GF-D8 (cell line): Measurements from ENCODE around the gene FAM186B.
"Not testable (repeated sequence)": the region's sequence is repeated elsewhere in the genome, so short reads cannot be mapped to it uniquely, and the experiment has no call there.

ENCODE experiments used
- DNase-seq: peaks from one replicate; lab custom pipeline; 2025; lab: John Stamatoyannopoulos, UW

Gene FAM186B

DNA sequence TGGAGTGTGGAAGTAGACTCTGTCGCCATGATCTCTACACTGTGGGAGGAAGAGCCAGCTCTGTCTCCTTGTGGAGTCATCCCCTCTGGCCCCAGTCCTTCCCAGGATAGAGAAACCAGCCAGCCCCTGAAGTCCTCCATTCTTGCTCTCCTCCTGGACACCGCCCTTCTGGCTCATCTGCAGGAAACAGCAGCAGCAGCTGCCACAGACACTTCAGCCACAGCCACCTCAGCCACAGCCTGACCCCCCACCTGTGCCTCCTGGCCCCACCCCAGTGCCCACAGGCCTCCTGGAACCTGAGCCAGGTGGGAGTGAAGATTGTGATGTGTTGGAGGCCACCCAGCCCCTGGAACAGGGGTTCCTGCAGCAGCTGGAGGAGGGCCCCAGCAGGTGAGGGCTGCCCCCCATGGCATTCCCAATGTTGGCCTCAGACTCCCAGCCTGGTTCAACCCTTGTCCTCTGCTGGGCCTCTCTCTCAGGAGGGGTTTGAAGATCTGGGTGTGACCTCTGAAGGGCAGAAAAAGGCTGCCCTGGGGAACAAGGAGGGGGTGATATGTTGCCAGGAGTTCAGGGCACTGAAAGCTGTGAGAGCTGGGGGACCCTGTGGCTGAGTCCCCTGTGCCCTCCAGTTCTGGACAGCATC, 28.4 kb upstream of the FAM186B start:
- no peak for DNase-seq

- no peak for DNase-seq
These were observed 27.7 kb upstream of the FAM186B start for GRCh38 chr12:49632986-49633702.

DNA sequence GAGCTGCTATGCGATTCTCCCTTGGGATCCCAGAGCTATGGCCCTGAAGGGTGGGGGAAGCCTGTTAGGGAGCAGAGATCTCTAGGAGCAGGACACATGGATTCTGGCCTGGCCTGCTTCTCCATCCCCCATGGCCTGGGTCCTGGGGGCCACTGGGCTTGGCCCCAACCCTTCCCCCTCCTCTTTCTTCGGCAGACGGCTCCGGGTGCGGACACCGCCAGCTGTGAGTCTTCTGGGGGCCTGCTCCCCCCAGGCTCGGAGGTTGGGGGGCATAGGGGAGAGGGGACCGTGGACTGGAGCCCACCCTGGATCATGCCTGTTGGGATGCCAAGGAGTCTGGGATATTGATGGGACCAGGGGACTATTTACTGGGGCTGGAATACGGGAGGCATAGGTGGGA, 27.0 kb upstream of the FAM186B start:
- DNase-seq: no peak

DNA sequence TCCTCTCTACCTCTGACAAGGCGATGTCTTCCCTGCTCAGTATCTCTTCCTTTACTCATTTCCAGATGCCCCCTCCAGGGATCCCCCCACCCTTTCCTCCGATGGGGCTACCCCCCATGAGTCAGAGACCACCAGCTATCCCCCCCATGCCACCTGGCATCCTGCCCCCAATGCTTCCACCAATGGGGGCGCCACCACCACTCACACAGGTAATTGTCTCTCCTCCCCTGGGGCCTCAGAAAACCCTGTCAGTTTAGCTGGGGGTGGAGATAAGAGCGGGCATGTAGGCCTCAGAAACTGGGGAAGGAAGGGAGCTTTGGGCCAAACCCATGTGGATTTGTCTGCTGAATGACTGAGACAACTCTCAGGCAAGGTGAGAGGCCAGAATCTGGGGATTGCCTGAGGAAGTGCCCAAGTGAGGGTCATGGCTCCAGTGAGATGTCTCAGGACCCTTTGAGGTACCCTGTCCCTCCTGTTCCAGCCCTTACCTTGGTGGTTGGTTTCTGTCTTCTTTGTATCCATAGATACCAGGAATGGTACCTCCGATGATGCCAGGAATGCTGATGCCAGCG, 26.0 kb upstream of the FAM186B start:
- no peak for DNase-seq

- no peak for DNase-seq
These were observed 22.4 kb upstream of the FAM186B start for GRCh38 chr12:49627752-49628360.

GRCh38 chr12:49626836-49627235, 21.4 kb upstream of the FAM186B start:
- DNase-seq: no peak

DNA sequence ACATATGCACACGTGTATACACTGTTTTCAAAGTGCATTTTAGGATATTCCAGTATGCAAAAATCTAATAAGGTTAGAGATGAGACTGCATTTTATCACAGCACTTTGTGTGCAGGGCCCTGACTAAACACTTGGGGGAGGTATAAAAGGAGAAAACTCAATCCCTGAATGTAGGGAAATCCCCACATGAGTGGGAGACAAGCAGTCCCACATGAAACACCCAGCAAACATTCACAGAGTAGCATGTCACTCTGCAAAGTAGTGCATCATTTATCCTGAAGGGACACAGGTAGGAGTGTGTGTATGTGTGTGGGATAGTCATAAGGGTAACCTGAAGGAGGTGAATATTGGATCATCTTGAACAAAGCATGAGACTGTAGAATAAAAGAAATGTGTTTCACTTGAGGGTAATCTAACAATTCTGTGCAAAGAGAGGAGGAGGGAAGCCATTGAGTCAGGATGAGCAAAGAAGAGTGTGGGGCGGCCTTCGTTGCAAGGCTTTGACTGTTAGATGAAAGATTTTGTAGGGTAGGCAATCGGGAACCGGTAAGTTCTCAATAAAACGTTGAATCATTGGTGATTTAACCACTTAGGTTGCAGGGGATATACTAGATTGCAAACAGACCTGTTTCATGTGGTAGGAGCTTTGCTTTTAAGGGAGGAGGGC, 20.9 kb upstream of the FAM186B start:
- DNase-seq: no peak

- DNase-seq: no peak
These were observed 19.6 kb upstream of the FAM186B start for GRCh38 chr12:49624921-49625577.

DNA sequence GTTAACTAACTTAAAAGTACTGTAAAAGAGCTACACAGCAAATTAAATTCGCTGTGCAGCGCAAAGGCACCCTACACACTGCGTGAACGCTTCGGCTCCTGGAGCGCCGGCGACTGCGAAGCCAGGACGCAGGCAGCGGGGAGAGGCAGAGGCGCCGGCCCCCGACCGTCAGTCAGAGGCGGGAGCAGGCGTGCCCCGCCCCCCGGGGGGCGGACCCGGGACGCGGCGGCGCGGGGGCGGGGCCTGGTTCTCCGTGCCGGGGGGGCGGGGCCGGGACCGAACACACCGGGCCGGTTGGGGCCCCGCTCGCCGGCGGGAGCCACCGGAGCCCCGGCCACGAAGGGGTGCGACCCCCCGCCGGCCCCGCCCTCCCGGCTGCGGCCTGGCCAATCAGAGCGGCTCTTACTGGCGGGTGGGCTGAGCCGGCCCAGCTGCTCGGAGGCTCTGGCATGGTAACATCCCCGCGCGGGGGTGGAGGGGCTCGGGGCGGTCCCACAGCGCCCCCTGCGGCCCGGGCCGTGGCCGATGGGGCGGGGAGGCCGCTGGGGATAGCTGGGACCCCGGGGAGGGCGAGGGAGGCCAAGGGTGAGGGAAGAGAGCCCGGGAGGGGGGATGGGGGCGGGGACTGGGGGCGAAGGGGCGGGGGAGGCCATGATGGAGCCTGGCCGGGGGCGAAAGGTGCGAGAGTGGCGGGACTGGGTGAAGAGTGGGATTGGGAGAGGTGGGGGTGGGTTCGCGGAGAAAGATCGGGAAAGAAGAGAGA, 17.9 kb upstream of the FAM186B start, which contains the start of gene PRPF40B:
PRPF40B (plus strand) TSS at position 420 of the 763 bp plus-strand sequence; CDS start at position 450, 30 bp downstream.
- peak; percentile 59 for DNase-seq

- no peak for DNase-seq
These were observed 17.2 kb upstream of the FAM186B start for GRCh38 chr12:49622501-49623141.

DNA sequence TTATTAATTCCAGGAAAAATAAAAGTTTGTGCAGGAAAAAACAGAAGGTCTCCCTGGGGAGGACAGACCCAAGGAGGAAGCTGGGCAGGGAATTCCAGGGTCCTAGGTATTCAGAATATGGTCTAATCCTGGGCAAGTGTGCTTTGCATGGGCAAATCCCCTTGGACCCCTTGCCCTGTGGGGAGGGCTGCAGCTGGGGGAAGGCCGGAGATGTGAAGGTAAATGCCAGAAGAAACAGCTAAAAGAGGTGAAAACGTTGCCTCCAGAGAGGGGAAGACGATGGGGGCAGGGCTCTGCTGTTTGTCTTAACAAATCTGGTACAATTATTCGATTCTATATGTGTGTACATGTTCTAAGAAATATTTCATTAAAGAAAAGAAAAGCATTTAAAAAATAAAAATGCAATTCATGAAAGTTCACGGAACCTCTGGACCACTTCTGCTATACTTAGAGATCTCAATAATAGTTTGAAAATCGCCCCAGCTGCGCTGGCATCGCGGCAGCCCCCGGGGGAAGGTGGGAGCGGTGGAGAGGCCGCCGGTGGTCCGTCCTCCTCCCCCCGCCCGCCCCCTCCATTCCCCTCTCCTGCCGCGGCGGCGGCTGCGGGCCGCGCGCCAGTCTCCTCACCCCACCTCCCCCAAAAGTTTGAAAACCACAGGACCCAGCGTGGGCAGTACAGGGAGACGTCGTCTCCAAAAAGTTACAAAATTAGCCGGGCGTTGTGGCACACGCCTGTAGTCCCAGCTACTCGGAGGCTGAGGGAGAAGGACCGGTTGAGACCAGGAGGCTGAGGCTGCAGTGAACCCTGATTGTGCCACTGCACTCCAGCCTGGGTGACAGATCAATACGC, 16.4 kb upstream of the FAM186B start:
- DNase-seq: no peak

DNA sequence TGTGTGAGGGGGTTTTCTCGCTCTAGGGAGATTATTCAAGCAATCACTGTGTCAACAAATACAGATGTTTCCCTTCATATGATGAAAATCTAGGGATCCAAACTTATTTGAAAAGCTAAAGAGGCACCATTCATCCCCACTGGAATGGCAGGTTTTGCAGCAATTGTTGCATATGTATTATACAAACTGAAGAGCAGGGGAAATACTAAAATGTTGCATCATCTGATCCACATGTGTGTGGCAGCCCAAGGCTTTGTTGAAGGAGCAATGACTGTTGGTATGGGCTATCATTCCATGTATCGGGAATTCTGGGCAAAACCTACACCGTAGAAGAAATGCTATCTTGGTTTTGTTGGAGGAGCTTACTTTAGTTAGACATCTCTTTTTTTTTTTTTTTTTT, 13.8 kb upstream of the FAM186B start:
- no peak for DNase-seq

DNA sequence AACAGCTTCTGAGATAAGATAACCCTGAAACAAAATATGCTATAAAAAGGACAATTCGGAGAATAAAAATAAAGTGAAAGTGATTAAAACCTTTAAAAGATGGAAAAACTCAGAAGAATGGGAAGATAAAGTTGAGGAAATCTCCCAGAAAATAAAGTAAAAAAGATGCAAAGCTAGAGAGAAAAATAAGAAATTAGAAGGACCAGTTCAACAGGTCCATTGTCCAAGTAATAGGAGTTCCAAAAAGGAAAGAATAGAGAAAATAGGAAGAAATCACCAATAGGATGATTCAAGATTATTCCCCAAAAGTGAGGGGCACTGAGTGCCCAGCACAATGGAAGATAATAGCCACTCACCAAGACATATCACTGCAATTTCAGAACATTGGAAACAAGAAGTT, 13.1 kb upstream of the FAM186B start:
- no peak for DNase-seq

GRCh38 chr12:49616533-49617219, 11.2 kb upstream of the FAM186B start:
- no peak for DNase-seq

GRCh38 chr12:49615725-49616124, 10.3 kb upstream of the FAM186B start:
- DNase-seq: no peak

DNA sequence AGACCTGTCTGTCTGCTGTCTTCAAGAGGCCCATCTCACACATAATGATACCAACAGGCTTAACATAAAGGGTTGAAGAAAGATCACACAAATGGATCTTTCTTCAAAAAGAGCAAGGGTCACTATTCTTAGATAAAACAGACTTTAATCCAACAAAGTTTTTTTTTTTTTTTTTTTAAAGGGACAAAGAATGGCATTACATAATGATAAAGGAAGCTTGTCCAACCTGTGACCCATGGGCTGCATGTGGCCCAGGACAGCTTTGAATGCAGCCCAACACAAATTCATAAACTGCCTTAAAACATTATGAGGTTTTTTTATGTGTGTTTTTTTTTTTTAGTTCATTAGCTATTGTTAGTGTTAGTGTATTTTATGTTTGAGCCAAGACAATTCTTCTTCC, 6.8 kb upstream of the FAM186B start:
- DNase-seq: no peak

DNA sequence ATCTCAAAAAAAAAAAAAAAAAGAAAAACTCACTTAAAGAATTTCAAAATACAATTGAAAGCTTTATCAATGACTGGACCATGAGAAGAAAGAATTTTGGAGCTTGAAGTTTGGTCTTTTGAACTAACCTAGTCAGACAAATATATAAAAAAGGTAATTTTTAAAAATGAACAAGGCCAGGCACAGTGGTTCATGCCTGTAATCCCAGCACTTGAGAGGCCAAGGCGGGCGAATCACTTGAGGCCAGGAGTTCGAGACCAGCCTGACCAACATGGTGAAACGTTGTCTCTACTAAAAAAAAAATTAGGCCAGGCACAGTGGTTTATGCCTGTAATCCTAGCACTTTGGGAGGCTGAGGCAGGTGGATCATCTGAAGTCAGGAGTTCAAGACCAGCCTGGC, 5.3 kb upstream of the FAM186B start:
- DNase-seq: not testable (repeated sequence)

DNA sequence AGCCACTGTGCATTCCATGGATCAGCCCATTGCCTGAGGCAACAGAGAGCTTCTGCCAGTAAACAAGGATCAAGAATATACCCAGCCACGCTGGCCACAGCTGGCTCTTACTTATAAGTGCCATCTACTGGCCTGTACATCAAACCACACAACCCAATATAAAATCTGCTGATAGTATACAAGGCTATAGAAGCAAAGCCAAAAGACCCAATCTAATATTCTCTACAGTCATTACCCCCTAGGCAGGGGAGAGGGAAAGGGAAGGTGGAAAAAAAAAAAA, 4.4 kb upstream of the FAM186B start:
- DNase-seq: no peak
